IMR-90 (cell line): ENCODE measurements around the gene HIVEP3. TPM values are rescaled to one million over a fixed set of nuclear protein-coding genes. Genes with fewer than 3 reads are reported as not detected.

Experiments
- ATAC-seq: fragments of 200-7000 bp; cut with Tn5 transposase; 2 replicates; pipeline ENCODE4 v1.9.1; 2020; ENCODE audit warnings: low read depth, mild to moderate bottlenecking, moderate library complexity
- BruUV-seq: library from RNA; stranded (reverse); fragments of 400-500 nt; replicated peaks from 2 replicates; lab custom pipeline; 2021; lab: Mats Ljungman, UMichigan
- CTCF ChIA-PET: fragments of 300-600 bp; formaldehyde crosslinking; extraction: SDS; loops from one replicate; lab custom pipeline; 2021; ENCODE audit warnings: antibody characterized with exemption; lab: Yijun Ruan, JAX
- POLR2A ChIA-PET: fragments of 300-600 bp; sonication (Branson Sonifier 250); formaldehyde crosslinking; loops from one replicate; lab custom pipeline; 2022; ENCODE audit warnings: antibody characterized with exemption; ENCODE audit not compliant: unreplicated experiment; lab: Charles Lee
- DNase-seq: peaks from one replicate; pipeline ENCODE4 v3.0.0; 2013
- H2AFZ ChIP-seq: replicated peaks from 2 replicates; pipeline ENCODE3; 2013; ENCODE audit warnings: low read length, mild to moderate bottlenecking; ENCODE audit not compliant: poor library complexity
- H2AK5ac ChIP-seq: 2 replicates; pipeline ENCODE4 v1.6.1; 2013; ENCODE audit warnings: low read depth, low read length, inconsistent platforms
- H2AK9ac ChIP-seq: replicated peaks from 2 replicates; pipeline ENCODE3; 2013; ENCODE audit warnings: mild to moderate bottlenecking, low read depth, low read length, moderate library complexity; ENCODE audit not compliant: poor library complexity
- H2BK120ac ChIP-seq: 2 replicates; pipeline ENCODE4 v1.6.1; 2013; ENCODE audit warnings: low read depth, low read length, inconsistent platforms
- H2BK15ac ChIP-seq: 3 replicates; pipeline ENCODE4 v1.6.1; 2013; ENCODE audit warnings: low read depth, low read length, inconsistent platforms
- H2BK20ac ChIP-seq: 2 replicates; pipeline ENCODE4 v1.6.1; 2013; ENCODE audit warnings: low read depth, mild to moderate bottlenecking, inconsistent platforms, low read length, moderate library complexity
- H2BK5ac ChIP-seq: 2 replicates; pipeline ENCODE4 v1.6.1; 2013; ENCODE audit warnings: mild to moderate bottlenecking, low read depth, low read length, inconsistent platforms; ENCODE audit not compliant: poor library complexity, severe bottlenecking
- H3K14ac ChIP-seq: replicated peaks from 2 replicates; pipeline ENCODE4 v1.6.1; 2013; ENCODE audit warnings: low read depth, low read length, inconsistent platforms
- H3K18ac ChIP-seq: 2 replicates; pipeline ENCODE4 v1.6.1; 2013; ENCODE audit warnings: low read depth, low read length, control low read depth
- H3K23ac ChIP-seq: 2 replicates; pipeline ENCODE4 v1.6.1; 2013; ENCODE audit warnings: low read depth, low read length, inconsistent platforms
- H3K27ac ChIP-seq: 2 replicates; pipeline ENCODE4 v1.5.1; 2013; ENCODE audit warnings: mild to moderate bottlenecking, control low read depth, low read length; ENCODE audit not compliant: insufficient read depth
- H3K27me3 ChIP-seq: 2 replicates; pipeline ENCODE4 v1.6.1; 2013; ENCODE audit warnings: low read length; ENCODE audit not compliant: control insufficient read depth, insufficient read depth
- H3K36me3 ChIP-seq: 2 replicates; pipeline ENCODE4 v1.6.1; 2013; ENCODE audit warnings: low read length, mixed read lengths; ENCODE audit not compliant: control insufficient read depth, insufficient read depth
- H3K4ac ChIP-seq: 2 replicates; pipeline ENCODE4 v1.6.1; 2013; ENCODE audit warnings: low read depth, low read length, inconsistent platforms
- H3K4me1 ChIP-seq: 2 replicates; pipeline ENCODE4 v1.6.1; 2013; ENCODE audit warnings: low read length, mixed read lengths; ENCODE audit not compliant: control insufficient read depth, insufficient read depth
- H3K4me2 ChIP-seq: 2 replicates; pipeline ENCODE4 v1.6.1; 2013; ENCODE audit warnings: low read depth, mild to moderate bottlenecking, control low read depth, low read length, moderate library complexity
- H3K4me3 ChIP-seq: 2 replicates; pipeline ENCODE4 v1.5.1; 2013; ENCODE audit warnings: low read depth, mild to moderate bottlenecking, control low read depth, low read length, moderate library complexity; ENCODE audit not compliant: insufficient read depth
- H3K56ac ChIP-seq: 2 replicates; pipeline ENCODE4 v1.6.1; 2013; ENCODE audit warnings: low read length, inconsistent platforms; ENCODE audit not compliant: insufficient read depth; ENCODE audit errors: extremely low read depth
- H3K79me1 ChIP-seq, 2 experiments: 2 replicates each; pipeline ENCODE4 v1.6.1; 2013; ENCODE audit warnings: low read length in 2 of 2, inconsistent platforms in 1 of 2, low read depth in 1 of 2
- H3K9ac ChIP-seq: 2 replicates; pipeline ENCODE4 v1.6.1; 2013; ENCODE audit warnings: low read depth, low read length, control low read depth
- H3K9me1 ChIP-seq: 2 replicates; pipeline ENCODE4 v1.6.1; 2013; ENCODE audit warnings: low read length, inconsistent platforms; ENCODE audit not compliant: insufficient read depth
- H3K9me3 ChIP-seq: 2 replicates; pipeline ENCODE4 v1.6.1; 2013; ENCODE audit warnings: low read length; ENCODE audit not compliant: control insufficient read depth, insufficient read depth
- H4K20me1 ChIP-seq: 2 replicates; pipeline ENCODE4 v1.6.1; 2013; ENCODE audit warnings: low read length, inconsistent platforms; ENCODE audit not compliant: insufficient read depth
- H4K5ac ChIP-seq: 2 replicates; pipeline ENCODE4 v1.6.1; 2013; ENCODE audit warnings: mild to moderate bottlenecking, low read depth, low read length, control low read depth
- H4K8ac ChIP-seq, 2 experiments: 2 replicates each; pipeline ENCODE4 v1.6.1; 2013; ENCODE audit warnings: low read depth in 2 of 2, low read length in 2 of 2, control low read depth in 1 of 2, inconsistent platforms in 1 of 2
- H4K91ac ChIP-seq: 2 replicates; pipeline ENCODE4 v1.6.1; 2013; ENCODE audit warnings: low read depth, low read length, inconsistent platforms; ENCODE audit not compliant: insufficient read depth
- RCOR1 ChIP-seq: IDR thresholded peaks from 2 replicates; pipeline ENCODE4 v1.6.1; 2012; ENCODE audit warnings: mild to moderate bottlenecking, low read length, improper control_type of control experiment; ENCODE audit not compliant: insufficient replicate concordance
- WGBS, 2 experiments: methylation state at CpG; one replicate each; pipeline versions ENCODE4 v1.1.5 to v1.1.7; 2013; ENCODE audit warnings: missing lambda C conversion rate in 2 of 2; ENCODE audit not compliant: insufficient read length in 1 of 2; ENCODE audit errors: extremely low coverage in 2 of 2; 5-methylcytosine and 5-hydroxymethylcytosine counted together
- dilution Hi-C: fragments of 300-500 bp; cut with HindIII; formaldehyde crosslinking; loops from one replicate; pipeline ENCODE4 v1.14.3; 2018; ENCODE audit warnings: low sequenced_read_pairs; ENCODE audit not compliant: unreplicated experiment
- in situ Hi-C: fragments of 300-500 bp; cut with MboI; formaldehyde crosslinking; loops from 3 replicates; pipeline ENCODE4 v1.14.3; 2019; ENCODE audit warnings: low sequenced_read_pairs, inconsistent platforms, mixed read lengths
- intact Hi-C: fragments of 100-400 bp; cut with micrococcal nuclease; formaldehyde crosslinking; loops from 2 replicates; pipeline ENCODE4 v1.10.0; 2022
- polyA plus RNA-seq, 3 experiments: library from polyadenylated mRNA; depleted of rRNA; stranded (reverse); fragments of >200 nt; gene quantifications; 2 replicates each; pipeline ENCODE4 v1.2.3, GENCODE V29; 2012; ENCODE audit warnings: low replicate concordance in 1 of 3
- total RNA-seq: library from RNA; depleted of rRNA; stranded (reverse); fragments of >200 nt; gene quantifications from 2 replicates; pipeline ENCODE4 v1.2.3, GENCODE V29; 2012

Gene HIVEP3
- total and polyA plus RNA-seq, 2 of the 4 experiments (the other 2 are of a cell fraction): 1.4 to 4.0 TPM

- dilution Hi-C loops: no loop called here
- no peak for ATAC-seq
- no TSS peak for BruUV-seq
Observed at GRCh38 chr1:41958015-41958673, 39.4 kb upstream of the HIVEP3 start.

More at GRCh38 chr1:41958015-41958673, 39.4 kb upstream of the HIVEP3 start:
- Histone ChIP-seq H3K9ac (no peak overlapping the region), H3K56ac (no peak overlapping the region), H4K8ac (no peak overlapping the region), H3K4me1 (peaks cover 8% of the 10 kb centered on the region), H3K18ac (no peak overlapping the region), H2BK20ac (no peak overlapping the region), H3K27ac (no peak overlapping the region), H2AK9ac (no peak overlapping the region), H3K9me1 (peaks cover 9% of the 10 kb centered on the region), H4K20me1 (no peaks in the 10 kb centered on the region), H3K4ac (no peak overlapping the region), H3K79me1 (peaks cover 4 to 5% of the 10 kb centered on the region in 2 experiments; a peak in 2 of 4 replicates), H3K14ac (no peak overlapping the region), H2BK120ac (no peak overlapping the region), H2AK5ac (no peak overlapping the region), H3K36me3 (no peaks in the 10 kb centered on the region), H4K5ac (no peak overlapping the region), H3K23ac (no peak overlapping the region), H2BK5ac (no peak overlapping the region), H2AFZ (no peak overlapping the region), H2BK15ac (no peak overlapping the region), H3K4me2 (no peak overlapping the region), H3K9me3 (no peaks in the 10 kb centered on the region), H3K4me3 (no peak overlapping the region), H4K91ac (no peak overlapping the region), H3K27me3 (no peaks in the 10 kb centered on the region)
- no CpG with 5 or more reads among the region's 6 CpGs for WGBS, 2 experiments
- intact Hi-C loops: no loop called here
- DNase-seq: no peak
- ChIA-PET POLR2A (no interaction called here), CTCF (no interaction called here)
- in situ Hi-C loops: no loop called here
- no peak for TF ChIP-seq RCOR1
